Liver (tissue), 9 donors: ENCODE results near the gene ATXN7L1. TPM values are rescaled to one million over a fixed set of nuclear protein-coding genes. Genes with fewer than 3 reads are reported as not detected.

Experiments used
- DNase-seq: peaks from one replicate; pipeline ENCODE4 v3.0.0-alpha.2; 2017; ENCODE audit warnings: low spot score
- H3K27ac ChIP-seq, 2 donors: one replicate each; pipeline ENCODE4 v1.7.0; 2013; ENCODE audit warnings: inconsistent platforms in 2 of 2, low read length in 2 of 2, control low read depth in 1 of 2, low read depth in 1 of 2, mild to moderate bottlenecking in 1 of 2
- H3K27me3 ChIP-seq, 4 donors: one replicate each; pipeline versions ENCODE4 v1.6.1 to v1.7.0; 2013; ENCODE audit warnings: low read length in 3 of 4, inconsistent platforms in 1 of 4, mild to moderate bottlenecking in 1 of 4, moderate library complexity in 1 of 4; ENCODE audit not compliant: control insufficient read depth in 4 of 4, insufficient read depth in 4 of 4
- H3K36me3 ChIP-seq, 4 donors: one replicate each; pipeline versions ENCODE4 v1.6.1 to v1.7.0; 2013; ENCODE audit warnings: low read length in 3 of 4, mild to moderate bottlenecking in 3 of 4, low read depth in 1 of 4, moderate library complexity in 1 of 4; ENCODE audit not compliant: control insufficient read depth in 4 of 4, insufficient read depth in 3 of 4
- H3K4me1 ChIP-seq, 4 donors: one replicate each; pipeline versions ENCODE4 v1.6.1 to v1.7.0; 2013; ENCODE audit warnings: low read length in 3 of 4, mild to moderate bottlenecking in 3 of 4, moderate library complexity in 1 of 4; ENCODE audit not compliant: control insufficient read depth in 4 of 4, insufficient read depth in 4 of 4
- H3K4me3 ChIP-seq, 3 donors: one replicate each; pipeline versions ENCODE4 v1.6.1 to v1.7.0; 2013; ENCODE audit warnings: low read length in 3 of 3, control low read depth in 1 of 3, low read depth in 1 of 3, mild to moderate bottlenecking in 1 of 3
- H3K9ac ChIP-seq, 2 donors: one replicate each; pipeline ENCODE4 v1.7.0; 2013; ENCODE audit warnings: low read length in 2 of 2, mild to moderate bottlenecking in 2 of 2, moderate library complexity in 2 of 2, control low read depth in 1 of 2, low read depth in 1 of 2
- H3K9me3 ChIP-seq, 4 donors: one replicate each; pipeline versions ENCODE4 v1.6.1 to v1.7.0; 2013; ENCODE audit warnings: low read length in 3 of 4; ENCODE audit not compliant: control insufficient read depth in 4 of 4
- ATF3 ChIP-seq: IDR thresholded peaks from 2 replicates; pipeline ENCODE4 v1.6.1; 2016; ENCODE audit warnings: antibody characterized with exemption
- CTCF ChIP-seq: fragments of 150-350 bp; IDR thresholded peaks from 2 replicates; pipeline ENCODE4 v1.5.1; 2017; ENCODE audit warnings: improper control_type of control experiment, low read depth, low read length; ENCODE audit not compliant: missing input control
- EGR1 ChIP-seq, 2 donors: IDR thresholded peaks; 2 replicates each; pipeline ENCODE4 v1.6.1; 2016 to 2018; ENCODE audit warnings: antibody characterized with exemption in 2 of 2, low read depth in 2 of 2
- FOXA1 ChIP-seq: IDR thresholded peaks from 2 replicates; pipeline ENCODE4 v1.6.1; 2016; ENCODE audit warnings: antibody characterized with exemption
- FOXA2 ChIP-seq: IDR thresholded peaks from 2 replicates; pipeline ENCODE4 v1.6.1; 2016; ENCODE audit warnings: antibody characterized with exemption
- GABPA ChIP-seq, 2 donors: IDR thresholded peaks in 1 of 2; conservative IDR thresholded peaks in 1 of 2; 2 replicates each; pipeline ENCODE4 v1.6.1; 2016; ENCODE audit warnings: antibody characterized with exemption in 2 of 2, mild to moderate bottlenecking in 1 of 2, moderate library complexity in 1 of 2
- HNF4A ChIP-seq, 2 donors: conservative IDR thresholded peaks; 2 replicates each; pipeline ENCODE4 v1.6.1; 2016; ENCODE audit warnings: antibody characterized with exemption in 2 of 2, mild to moderate bottlenecking in 2 of 2
- HNF4G ChIP-seq: IDR thresholded peaks from 2 replicates; pipeline ENCODE4 v1.6.1; 2016; ENCODE audit warnings: antibody characterized with exemption
- JUND ChIP-seq, 2 donors: IDR thresholded peaks; 2 replicates each; pipeline ENCODE4 v1.6.1; 2016; ENCODE audit warnings: antibody characterized with exemption in 2 of 2
- MAX ChIP-seq: IDR thresholded peaks from 2 replicates; pipeline ENCODE4 v1.6.1; 2016; ENCODE audit warnings: antibody characterized with exemption
- NR2F2 ChIP-seq: IDR thresholded peaks from 2 replicates; pipeline ENCODE4 v1.6.1; 2016; ENCODE audit warnings: antibody characterized with exemption
- RAD21 ChIP-seq, 2 donors: IDR thresholded peaks; 2 replicates each; pipeline ENCODE4 v1.6.1; 2016; ENCODE audit warnings: antibody characterized with exemption in 2 of 2, mild to moderate bottlenecking in 2 of 2
- RXRA ChIP-seq, 2 donors: IDR thresholded peaks; 2 replicates each; pipeline ENCODE4 v1.6.1; 2017 to 2018; ENCODE audit warnings: antibody characterized with exemption in 2 of 2, mild to moderate bottlenecking in 1 of 2
- SP1 ChIP-seq: IDR thresholded peaks from 2 replicates; pipeline ENCODE4 v1.6.1; 2018; ENCODE audit warnings: antibody characterized with exemption, mild to moderate bottlenecking
- TAF1 ChIP-seq: conservative IDR thresholded peaks from 2 replicates; pipeline ENCODE4 v1.6.1; 2016; ENCODE audit warnings: antibody characterized with exemption, mild to moderate bottlenecking
- ZBTB33 ChIP-seq: IDR thresholded peaks from 2 replicates; pipeline ENCODE4 v1.6.1; 2016; ENCODE audit warnings: antibody characterized with exemption
- WGBS: extraction: QIAGEN DNeasy Blood & Tissue Kit; methylation state at CpG from one replicate; pipeline ENCODE4 v1.1.7; 2013; 5-methylcytosine and 5-hydroxymethylcytosine counted together
- polyA plus RNA-seq, 2 donors: library from polyadenylated mRNA; stranded (reverse) in 1 of 2; unstranded in 1 of 2; fragments of 200-250 nt in 1 of 2; fragments of >200 nt in 1 of 2; fragmentation: Nextera tagmentation in 1 of 2; extraction: Ambion mirVana in 1 of 2; gene quantifications; one replicate each; pipeline versions ENCODE4 v1.2.1 to v1.2.3, GENCODE V29; 2013 to 2015
- total RNA-seq, 2 donors: library from RNA; depleted of rRNA; stranded (reverse); fragments of >200 nt; gene quantifications; one replicate each; pipeline ENCODE4 v1.2.3, GENCODE V29; 2014
- TF ChIP-seq, protein P1 (sequence below): IDR thresholded peaks from 2 replicates; pipeline ENCODE4 v1.6.1; 2016; ENCODE audit warnings: antibody characterized with exemption, mild to moderate bottlenecking
- donor health status: healthy.
- donor health status: healthy.
- donor health status: healthy.
- donor health status: healthy.
- donor health status: healthy.

ATXN7L1 gene
- total and polyA plus RNA-seq, 4 donors = 2.1 to 7.4 (median 5.3) TPM

DNA sequence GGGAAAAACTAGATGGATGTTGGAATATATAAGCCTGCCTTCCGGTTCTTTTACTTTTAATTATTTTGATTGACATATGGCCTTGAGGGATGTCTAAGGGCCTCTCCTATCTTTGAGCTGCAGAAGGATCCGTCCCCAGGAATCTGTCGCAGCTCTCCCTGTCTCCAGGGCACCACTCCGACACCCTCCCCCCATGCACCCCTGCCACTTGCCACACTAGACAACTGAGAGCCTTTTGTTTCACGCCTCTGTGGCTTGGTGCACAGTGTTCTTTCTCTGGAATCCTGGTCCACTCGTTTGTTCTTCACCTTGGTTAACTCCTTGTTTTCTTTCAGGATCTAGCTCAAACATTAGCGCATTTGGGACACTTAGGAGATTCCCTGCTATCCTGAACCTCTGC is 171.0 kb downstream of the ATXN7L1 start:
- H3K9ac ChIP-seq = no peak overlapping the region
- no peak overlapping the region for H3K27ac ChIP-seq
- H3K4me3 ChIP-seq = no peak overlapping the region
- H3K4me1 ChIP-seq = peaks cover 3 to 10% (median 6%) of the 10 kb centered on the region in 4 donors
- no peaks in the 10 kb centered on the region for H3K9me3 ChIP-seq
- H3K27me3 ChIP-seq = no peaks in the 10 kb centered on the region
- no peaks in the 10 kb centered on the region for H3K36me3 ChIP-seq
- no peak for DNase-seq
- 95% methylated on average over 7 of the region's 7 CpGs for WGBS
- TF ChIP-seq EGR1 (IDR thresholded peaks at IDR 0.05; ENCODE audit: low read depth in 2 of 2) (no peak), RAD21 (IDR thresholded peaks at IDR 0.05) (no peak), CTCF (no peak), FOXA2 (no peak), JUND (IDR thresholded peaks at IDR 0.05) (no peak), ZBTB33 (no peak), FOXA1 (no peak), RXRA (IDR thresholded peaks at IDR 0.05) (no peak), TAF1 (no peak), MAX (no peak), HNF4G (no peak), SP1 (no peak), HNF4A (conservative IDR thresholded peaks at IDR 0.05) (no peak), GABPA (IDR thresholded peaks at IDR 0.05 in 1 of 2, conservative IDR thresholded peaks at IDR 0.05 in 1 of 2) (no peak), ATF3 (no peak), NR2F2 (no peak)
- TF ChIP-seq, protein P1, sequence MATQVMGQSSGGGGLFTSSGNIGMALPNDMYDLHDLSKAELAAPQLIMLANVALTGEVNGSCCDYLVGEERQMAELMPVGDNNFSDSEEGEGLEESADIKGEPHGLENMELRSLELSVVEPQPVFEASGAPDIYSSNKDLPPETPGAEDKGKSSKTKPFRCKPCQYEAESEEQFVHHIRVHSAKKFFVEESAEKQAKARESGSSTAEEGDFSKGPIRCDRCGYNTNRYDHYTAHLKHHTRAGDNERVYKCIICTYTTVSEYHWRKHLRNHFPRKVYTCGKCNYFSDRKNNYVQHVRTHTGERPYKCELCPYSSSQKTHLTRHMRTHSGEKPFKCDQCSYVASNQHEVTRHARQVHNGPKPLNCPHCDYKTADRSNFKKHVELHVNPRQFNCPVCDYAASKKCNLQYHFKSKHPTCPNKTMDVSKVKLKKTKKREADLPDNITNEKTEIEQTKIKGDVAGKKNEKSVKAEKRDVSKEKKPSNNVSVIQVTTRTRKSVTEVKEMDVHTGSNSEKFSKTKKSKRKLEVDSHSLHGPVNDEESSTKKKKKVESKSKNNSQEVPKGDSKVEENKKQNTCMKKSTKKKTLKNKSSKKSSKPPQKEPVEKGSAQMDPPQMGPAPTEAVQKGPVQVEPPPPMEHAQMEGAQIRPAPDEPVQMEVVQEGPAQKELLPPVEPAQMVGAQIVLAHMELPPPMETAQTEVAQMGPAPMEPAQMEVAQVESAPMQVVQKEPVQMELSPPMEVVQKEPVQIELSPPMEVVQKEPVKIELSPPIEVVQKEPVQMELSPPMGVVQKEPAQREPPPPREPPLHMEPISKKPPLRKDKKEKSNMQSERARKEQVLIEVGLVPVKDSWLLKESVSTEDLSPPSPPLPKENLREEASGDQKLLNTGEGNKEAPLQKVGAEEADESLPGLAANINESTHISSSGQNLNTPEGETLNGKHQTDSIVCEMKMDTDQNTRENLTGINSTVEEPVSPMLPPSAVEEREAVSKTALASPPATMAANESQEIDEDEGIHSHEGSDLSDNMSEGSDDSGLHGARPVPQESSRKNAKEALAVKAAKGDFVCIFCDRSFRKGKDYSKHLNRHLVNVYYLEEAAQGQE = no peak
